GM21529 (cell line): ENCODE measurements around the gene PWWP2B.
"Not testable (repeated sequence)": the region's sequence is repeated elsewhere in the genome, so short reads cannot be mapped to it uniquely, and the experiment has no call there.

Source experiments
- ATAC-seq: cut with Tn5 transposase; IDR thresholded peaks from one replicate; pipeline ENCODE4 v1.9.1; 2021; ENCODE audit not compliant: unreplicated experiment

PWWP2B gene

DNA sequence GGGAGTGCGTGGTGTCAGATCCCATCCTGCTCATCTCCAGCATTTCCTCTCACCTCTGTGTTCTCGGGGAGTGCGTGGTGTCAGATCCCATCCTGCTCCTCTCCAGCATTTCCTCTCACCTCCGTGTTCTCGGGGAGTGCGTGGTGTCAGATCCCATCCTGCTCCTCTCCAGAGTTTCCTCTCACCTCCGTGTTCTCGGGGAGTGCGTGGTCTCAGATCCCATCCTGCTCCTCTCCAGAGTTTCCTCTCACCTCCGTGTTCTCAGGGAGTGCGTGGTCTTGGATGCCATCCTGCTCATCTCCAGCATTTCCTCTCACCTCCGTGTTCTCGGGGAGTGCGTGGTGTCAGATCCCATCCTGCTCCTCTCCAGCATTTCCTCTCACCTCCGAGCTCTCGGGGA lies 18.0 kb upstream of the PWWP2B start:
- ATAC-seq = not testable (repeated sequence)

- not testable (repeated sequence) for ATAC-seq
Observed at GRCh38 chr10:132380986-132381385, 16.0 kb upstream of the PWWP2B start.

- ATAC-seq = no peak
Observed at GRCh38 chr10:132381741-132382140, 15.3 kb upstream of the PWWP2B start.

GRCh38 chr10:132382231-132382922 lies 14.6 kb upstream of the PWWP2B start:
- ATAC-seq = no peak

- no peak for ATAC-seq
Observed at GRCh38 chr10:132383101-132383500, 13.9 kb upstream of the PWWP2B start.

- no peak for ATAC-seq
Observed at GRCh38 chr10:132383751-132384196, 13.2 kb upstream of the PWWP2B start.

DNA sequence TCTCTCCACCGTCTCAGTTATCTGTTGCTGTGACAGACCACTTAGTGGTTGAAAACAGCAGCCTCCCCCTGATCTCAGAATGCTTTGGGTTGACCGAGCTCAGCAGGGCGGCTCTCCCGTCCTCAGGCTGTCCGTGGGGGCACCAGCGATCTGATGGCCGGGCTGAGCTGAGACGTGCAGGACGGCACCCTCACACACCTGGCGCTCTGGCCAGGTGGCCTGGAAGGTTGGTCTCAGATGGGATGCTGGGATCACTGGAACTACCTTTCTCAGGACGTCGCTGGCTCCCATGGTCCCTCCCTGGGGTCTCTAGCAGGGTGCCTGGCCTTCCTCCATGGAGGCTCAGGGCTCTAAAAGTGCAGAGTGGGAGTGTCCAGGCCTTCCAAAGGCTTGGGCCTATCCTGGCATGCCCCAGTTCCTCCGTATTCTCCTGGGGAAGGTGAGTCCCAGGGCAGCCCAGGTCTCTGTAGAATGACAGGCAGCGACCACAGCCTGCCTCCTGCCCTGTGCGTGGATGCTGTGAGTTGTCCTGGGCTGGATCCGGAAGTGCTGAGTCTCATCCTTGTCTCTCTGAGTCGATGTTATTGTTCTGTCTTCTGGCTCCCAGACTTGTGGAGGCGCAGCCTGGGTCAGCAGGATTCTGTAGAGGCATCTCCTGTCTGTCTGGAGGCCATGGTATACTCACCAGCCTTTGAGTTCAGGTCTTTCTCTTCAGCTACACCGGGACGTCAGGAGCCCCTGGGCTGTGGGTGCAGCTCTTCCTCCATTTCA lies 12.2 kb upstream of the PWWP2B start:
- no peak for ATAC-seq

DNA sequence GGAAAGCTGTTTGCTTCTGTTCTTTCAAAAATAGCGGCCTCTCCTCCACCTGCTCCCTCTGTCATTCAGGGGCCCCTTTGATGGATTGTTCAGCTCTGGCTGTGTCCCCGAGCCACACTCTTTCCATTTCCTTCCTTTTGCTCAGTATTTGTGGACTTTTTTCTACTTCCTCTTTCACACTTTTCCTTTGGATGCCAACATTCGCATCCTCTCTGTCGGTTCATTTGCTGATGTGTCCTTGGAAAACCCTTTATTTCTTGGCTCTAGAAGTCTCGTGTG lies 11.7 kb upstream of the PWWP2B start:
- no peak for ATAC-seq

DNA sequence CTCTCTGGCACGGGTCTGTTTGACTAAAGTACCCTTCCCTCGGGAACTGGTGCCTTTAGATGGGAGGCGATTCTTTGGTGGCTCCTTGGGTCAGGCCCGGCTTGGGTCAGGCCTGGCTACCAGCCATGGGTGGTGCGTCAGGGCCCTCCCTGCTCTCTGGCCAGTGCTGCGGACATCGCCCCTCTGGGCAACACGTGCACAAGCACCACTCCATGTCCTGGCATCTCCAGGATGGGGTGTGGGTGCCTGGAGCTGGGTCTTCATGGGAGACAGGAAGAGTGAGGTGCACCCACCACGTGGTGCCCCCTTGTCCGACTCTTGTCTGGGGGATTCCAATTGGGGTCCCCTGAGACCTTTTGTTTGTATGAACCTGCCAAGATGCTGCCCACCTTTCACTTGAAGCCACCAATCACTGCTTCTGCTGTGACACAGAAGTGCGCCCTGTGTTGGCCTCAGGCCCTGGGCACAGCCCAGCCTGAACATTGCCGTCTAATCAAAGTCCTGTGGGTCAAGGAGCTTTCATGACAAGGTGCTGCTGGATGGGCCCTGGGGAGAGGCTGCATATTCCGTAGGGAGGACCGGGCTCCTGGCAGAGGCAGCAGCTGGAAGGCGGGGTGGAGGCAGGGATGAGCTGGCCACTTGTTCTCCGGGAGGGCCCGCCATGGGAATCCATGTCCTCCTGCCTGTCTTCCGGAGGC lies 11.1 kb upstream of the PWWP2B start:
- ATAC-seq = no peak

- no peak for ATAC-seq
Observed at GRCh38 chr10:132386419-132386831, 10.6 kb upstream of the PWWP2B start.

GRCh38 chr10:132386896-132387295 lies 10.1 kb upstream of the PWWP2B start:
- not testable (repeated sequence) for ATAC-seq

GRCh38 chr10:132387764-132388210 lies 9.2 kb upstream of the PWWP2B start:
- peak; percentile 58 for ATAC-seq

GRCh38 chr10:132388891-132389432 lies 8.0 kb upstream of the PWWP2B start:
- ATAC-seq = no peak

DNA sequence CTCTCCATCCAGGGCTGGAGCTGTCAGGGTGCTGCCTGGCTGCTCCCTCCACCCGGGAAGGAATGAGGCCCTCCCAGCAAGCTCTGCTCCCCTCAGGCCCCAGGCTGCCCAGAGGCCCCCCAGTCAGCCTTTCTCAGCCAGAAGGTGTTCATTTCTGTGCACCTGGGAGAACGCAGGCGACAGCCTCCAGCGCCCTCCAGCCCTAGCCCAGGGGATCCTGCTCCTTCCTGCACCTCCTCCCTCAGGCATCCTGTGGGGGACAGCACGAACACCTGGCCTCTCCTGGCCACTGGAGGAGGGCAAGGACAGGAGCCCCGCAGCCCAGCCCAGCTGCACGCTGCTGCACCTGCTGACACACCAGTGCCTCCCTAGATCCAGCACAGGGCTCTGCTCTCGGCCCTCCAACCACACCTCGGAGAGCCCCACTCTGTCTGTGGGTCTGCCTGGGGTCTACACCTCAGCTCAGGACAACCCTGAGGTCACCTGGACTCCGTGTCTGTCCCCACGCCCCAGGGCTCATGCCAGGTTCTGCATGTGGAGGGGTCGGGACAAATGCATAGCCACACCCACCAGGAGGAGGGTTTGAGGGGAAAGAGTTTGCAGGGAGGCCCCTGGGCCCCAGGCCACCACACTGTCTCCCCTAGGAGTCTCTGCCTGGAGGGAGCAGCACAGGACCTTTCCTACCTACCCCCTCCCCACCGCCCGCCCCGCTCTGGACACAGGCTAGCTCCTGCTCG lies 7.4 kb upstream of the PWWP2B start:
- no peak for ATAC-seq

- no peak for ATAC-seq
Observed at GRCh38 chr10:132390170-132390920, 6.7 kb upstream of the PWWP2B start.

DNA sequence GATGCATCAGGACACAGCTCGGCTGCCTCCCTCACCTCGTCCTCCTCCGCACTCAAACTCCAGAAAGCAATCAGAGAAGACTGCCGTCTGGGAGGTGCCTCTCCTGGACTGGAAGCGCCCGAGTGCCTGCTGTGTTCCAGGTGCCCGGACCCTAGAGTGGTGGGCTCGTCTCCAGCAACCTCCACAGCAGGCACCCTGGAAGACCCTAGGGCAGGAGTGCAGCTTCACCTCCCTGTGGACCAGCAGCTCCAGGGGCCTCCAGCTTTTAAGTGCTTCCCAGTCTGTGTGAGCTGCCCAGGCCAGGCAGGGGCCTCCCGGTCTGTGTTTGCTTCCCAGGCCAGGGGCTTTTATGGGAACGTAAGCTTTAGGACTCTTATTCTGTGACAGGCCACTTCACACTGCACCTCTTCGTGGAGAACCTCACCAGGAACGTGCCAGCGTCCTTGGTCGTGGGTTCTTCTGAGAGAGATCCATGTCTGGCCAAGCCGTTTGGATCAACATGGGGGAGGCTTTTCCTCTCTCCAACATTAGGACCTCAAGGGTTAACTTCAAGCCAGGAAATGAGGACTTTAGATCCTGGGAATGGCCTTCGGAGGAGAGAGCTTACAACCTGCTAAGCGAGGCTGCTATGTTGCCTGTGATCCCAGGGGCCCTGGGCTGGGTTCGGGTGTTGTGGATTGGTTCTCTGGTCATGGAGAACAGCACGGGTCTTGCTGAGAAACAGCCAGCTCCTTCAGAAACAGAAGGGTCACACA lies 5.9 kb upstream of the PWWP2B start:
- no peak for ATAC-seq

- ATAC-seq = no peak
Observed at GRCh38 chr10:132391676-132392020, 5.4 kb upstream of the PWWP2B start.

- ATAC-seq = no peak
Observed at GRCh38 chr10:132392184-132392800, 4.7 kb upstream of the PWWP2B start.
